ENCODE results near the gene ZNF618. TPM values are rescaled to one million over a fixed set of nuclear protein-coding genes. Genes with fewer than 3 reads are reported as not detected.

Gene ZNF618
- total RNA-seq, 1 donor from 2014 or later, result 4.7 TPM

- H3K4me1 ChIP-seq (ENCODE audit: control insufficient read depth in 3 of 3, insufficient read depth in 3 of 3, low read length in 3 of 3), result peaks cover 4 to 11% (median 7%) of the 10 kb centered on the region in 3 donors
- H3K27ac ChIP-seq (ENCODE audit: low read depth, low read length), result no peak overlapping the region
- H3K4me3 ChIP-seq (ENCODE audit: low read length in 3 of 3), result no peak overlapping the region
- H3K9ac ChIP-seq (ENCODE audit: low read depth in 1 of 3, low read length in 3 of 3), result no peak overlapping the region
- no peaks in the 10 kb centered on the region for H3K27me3 ChIP-seq (ENCODE audit: control insufficient read depth in 3 of 3, insufficient read depth in 3 of 3, low read length in 3 of 3)
- no peaks in the 10 kb centered on the region for H3K9me3 ChIP-seq (ENCODE audit: control insufficient read depth in 3 of 3, low read length in 3 of 3)
- H3K36me3 ChIP-seq (ENCODE audit: control insufficient read depth in 3 of 3, insufficient read depth in 3 of 3, low read length in 3 of 3), result peaks cover 4 to 10% (median 6%) of the 10 kb centered on the region in 3 donors
These were observed 125.2 kb downstream of the ZNF618 start for GRCh38 chr9:114001410-114001685.

GRCh38 chr9:114001794-114002261 lies 125.7 kb downstream of the ZNF618 start:
- H3K9ac ChIP-seq (ENCODE audit: low read depth in 1 of 3, low read length in 3 of 3), result no peak overlapping the region
- no peaks in the 10 kb centered on the region for H3K9me3 ChIP-seq (ENCODE audit: control insufficient read depth in 3 of 3, low read length in 3 of 3)
- H3K27me3 ChIP-seq (ENCODE audit: control insufficient read depth in 3 of 3, insufficient read depth in 3 of 3, low read length in 3 of 3), result no peaks in the 10 kb centered on the region
- H3K4me1 ChIP-seq (ENCODE audit: control insufficient read depth in 3 of 3, insufficient read depth in 3 of 3, low read length in 3 of 3), result peaks cover 4 to 11% (median 7%) of the 10 kb centered on the region in 3 donors
- peaks cover 5 to 12% (median 6%) of the 10 kb centered on the region in 3 donors for H3K36me3 ChIP-seq (ENCODE audit: control insufficient read depth in 3 of 3, insufficient read depth in 3 of 3, low read length in 3 of 3)
- no peak overlapping the region for H3K4me3 ChIP-seq (ENCODE audit: low read length in 3 of 3)
- H3K27ac ChIP-seq (ENCODE audit: low read depth, low read length), result no peak overlapping the region

GRCh38 chr9:114002271-114002985 lies 126.3 kb downstream of the ZNF618 start:
- no peak overlapping the region for H3K4me3 ChIP-seq (ENCODE audit: low read length in 3 of 3)
- peaks cover 4 to 11% (median 7%) of the 10 kb centered on the region in 3 donors for H3K4me1 ChIP-seq (ENCODE audit: control insufficient read depth in 3 of 3, insufficient read depth in 3 of 3, low read length in 3 of 3)
- H3K36me3 ChIP-seq (ENCODE audit: control insufficient read depth in 3 of 3, insufficient read depth in 3 of 3, low read length in 3 of 3), result peaks cover 5 to 13% (median 6%) of the 10 kb centered on the region in 3 donors
- no peaks in the 10 kb centered on the region for H3K9me3 ChIP-seq (ENCODE audit: control insufficient read depth in 3 of 3, low read length in 3 of 3)
- H3K27ac ChIP-seq (ENCODE audit: low read depth, low read length), result no peak overlapping the region
- H3K27me3 ChIP-seq (ENCODE audit: control insufficient read depth in 3 of 3, insufficient read depth in 3 of 3, low read length in 3 of 3), result no peaks in the 10 kb centered on the region
- H3K9ac ChIP-seq (ENCODE audit: low read depth in 1 of 3, low read length in 3 of 3), result no peak overlapping the region

GRCh38 chr9:114002986-114003350 lies 126.9 kb downstream of the ZNF618 start:
- peaks cover 5 to 16% (median 6%) of the 10 kb centered on the region in 3 donors for H3K36me3 ChIP-seq (ENCODE audit: control insufficient read depth in 3 of 3, insufficient read depth in 3 of 3, low read length in 3 of 3)

GRCh38 chr9:114003351-114003750 lies 127.2 kb downstream of the ZNF618 start:
- Histone ChIP-seq H3K9ac (ENCODE audit: low read depth in 1 of 3, low read length in 3 of 3) (peak overlapping the region in 1 of 3 donors; percentile 9), H3K27ac (ENCODE audit: low read depth, low read length) (no peak overlapping the region)

More at GRCh38 chr9:114002986-114003350, 126.9 kb downstream of the ZNF618 start:
- Histone ChIP-seq H3K27ac (ENCODE audit: low read depth, low read length) (no peak overlapping the region), H3K27me3 (ENCODE audit: control insufficient read depth in 3 of 3, insufficient read depth in 3 of 3, low read length in 3 of 3) (no peaks in the 10 kb centered on the region), H3K4me3 (ENCODE audit: low read length in 3 of 3) (no peak overlapping the region), H3K9ac (ENCODE audit: low read depth in 1 of 3, low read length in 3 of 3) (no peak overlapping the region), H3K4me1 (ENCODE audit: control insufficient read depth in 3 of 3, insufficient read depth in 3 of 3, low read length in 3 of 3) (peaks cover 4 to 11% (median 7%) of the 10 kb centered on the region in 3 donors), H3K9me3 (ENCODE audit: control insufficient read depth in 3 of 3, low read length in 3 of 3) (no peaks in the 10 kb centered on the region)

GRCh38 chr9:114003758-114004157 lies 127.6 kb downstream of the ZNF618 start:
- Histone ChIP-seq H3K27ac (ENCODE audit: low read depth, low read length) (peak overlapping the region; percentile 58), H3K9ac (ENCODE audit: low read depth in 1 of 3, low read length in 3 of 3) (no peak overlapping the region), H3K9me3 (ENCODE audit: control insufficient read depth in 3 of 3, low read length in 3 of 3) (no peaks in the 10 kb centered on the region), H3K36me3 (ENCODE audit: control insufficient read depth in 3 of 3, insufficient read depth in 3 of 3, low read length in 3 of 3) (peaks cover 6 to 21% (median 6%) of the 10 kb centered on the region in 3 donors), H3K4me3 (ENCODE audit: low read length in 3 of 3) (no peak overlapping the region), H3K4me1 (ENCODE audit: control insufficient read depth in 3 of 3, insufficient read depth in 3 of 3, low read length in 3 of 3) (peaks cover 4 to 11% (median 7%) of the 10 kb centered on the region in 3 donors), H3K27me3 (ENCODE audit: control insufficient read depth in 3 of 3, insufficient read depth in 3 of 3, low read length in 3 of 3) (no peaks in the 10 kb centered on the region)

More at GRCh38 chr9:114003351-114003750, 127.2 kb downstream of the ZNF618 start:
- no peaks in the 10 kb centered on the region for H3K9me3 ChIP-seq (ENCODE audit: control insufficient read depth in 3 of 3, low read length in 3 of 3)
- H3K36me3 ChIP-seq (ENCODE audit: control insufficient read depth in 3 of 3, insufficient read depth in 3 of 3, low read length in 3 of 3), result peaks cover 6 to 17% (median 6%) of the 10 kb centered on the region in 3 donors
- no peak overlapping the region for H3K4me3 ChIP-seq (ENCODE audit: low read length in 3 of 3)
- H3K27me3 ChIP-seq (ENCODE audit: control insufficient read depth in 3 of 3, insufficient read depth in 3 of 3, low read length in 3 of 3), result no peaks in the 10 kb centered on the region
- peaks cover 4 to 11% (median 7%) of the 10 kb centered on the region in 3 donors for H3K4me1 ChIP-seq (ENCODE audit: control insufficient read depth in 3 of 3, insufficient read depth in 3 of 3, low read length in 3 of 3)

GRCh38 chr9:114004221-114004716 lies 128.2 kb downstream of the ZNF618 start:
- no peaks in the 10 kb centered on the region for H3K27me3 ChIP-seq (ENCODE audit: control insufficient read depth in 3 of 3, insufficient read depth in 3 of 3, low read length in 3 of 3)
- H3K4me1 ChIP-seq (ENCODE audit: control insufficient read depth in 3 of 3, insufficient read depth in 3 of 3, low read length in 3 of 3), result peaks cover 4 to 11% (median 7%) of the 10 kb centered on the region in 3 donors
- peak overlapping the region; percentile 58 for H3K27ac ChIP-seq (ENCODE audit: low read depth, low read length)
- no peak overlapping the region for H3K4me3 ChIP-seq (ENCODE audit: low read length in 3 of 3)
- H3K36me3 ChIP-seq (ENCODE audit: control insufficient read depth in 3 of 3, insufficient read depth in 3 of 3, low read length in 3 of 3), result peaks cover 6 to 25% (median 6%) of the 10 kb centered on the region in 3 donors
- peak overlapping the region in 1 of 3 donors; percentile 32 for H3K9ac ChIP-seq (ENCODE audit: low read depth in 1 of 3, low read length in 3 of 3)
- no peaks in the 10 kb centered on the region for H3K9me3 ChIP-seq (ENCODE audit: control insufficient read depth in 3 of 3, low read length in 3 of 3)

GRCh38 chr9:114005371-114006154 lies 129.5 kb downstream of the ZNF618 start:
- Histone ChIP-seq H3K9ac (ENCODE audit: low read depth in 1 of 3, low read length in 3 of 3) (no peak overlapping the region), H3K27me3 (ENCODE audit: control insufficient read depth in 3 of 3, insufficient read depth in 3 of 3, low read length in 3 of 3) (no peaks in the 10 kb centered on the region), H3K9me3 (ENCODE audit: control insufficient read depth in 3 of 3, low read length in 3 of 3) (no peaks in the 10 kb centered on the region), H3K36me3 (ENCODE audit: control insufficient read depth in 3 of 3, insufficient read depth in 3 of 3, low read length in 3 of 3) (peaks cover 6 to 26% (median 6%) of the 10 kb centered on the region in 3 donors), H3K4me1 (ENCODE audit: control insufficient read depth in 3 of 3, insufficient read depth in 3 of 3, low read length in 3 of 3) (peaks cover 4 to 11% (median 4%) of the 10 kb centered on the region in 3 donors), H3K27ac (ENCODE audit: low read depth, low read length) (no peak overlapping the region), H3K4me3 (ENCODE audit: low read length in 3 of 3) (no peak overlapping the region)

- Histone ChIP-seq H3K4me1 (ENCODE audit: control insufficient read depth in 3 of 3, insufficient read depth in 3 of 3, low read length in 3 of 3) (peaks cover 4 to 11% (median 4%) of the 10 kb centered on the region in 3 donors), H3K4me3 (ENCODE audit: low read length in 3 of 3) (no peak overlapping the region), H3K27me3 (ENCODE audit: control insufficient read depth in 3 of 3, insufficient read depth in 3 of 3, low read length in 3 of 3) (no peaks in the 10 kb centered on the region), H3K27ac (ENCODE audit: low read depth, low read length) (no peak overlapping the region), H3K9ac (ENCODE audit: low read depth in 1 of 3, low read length in 3 of 3) (no peak overlapping the region), H3K9me3 (ENCODE audit: control insufficient read depth in 3 of 3, low read length in 3 of 3) (no peaks in the 10 kb centered on the region), H3K36me3 (ENCODE audit: control insufficient read depth in 3 of 3, insufficient read depth in 3 of 3, low read length in 3 of 3) (peaks cover 6 to 27% (median 6%) of the 10 kb centered on the region in 3 donors)
These were observed 130.0 kb downstream of the ZNF618 start for GRCh38 chr9:114006155-114006550.

All from skeletal muscle tissue (tissue), 4 donors.